ENCODE data around the gene ST6GALNAC1.

The ST6GALNAC1 gene

GRCh38 chr17:76686538-76687297 lies 43.2 kb upstream of the ST6GALNAC1 start:
- Histone ChIP-seq H3K79me2 (ENCODE audit: insufficient read depth, low read length) (no peaks in the 10 kb centered on the region), H3K27me3 (ENCODE audit: insufficient read depth, low read length) (peaks cover 22% of the 10 kb centered on the region; the same call in 1 of the 2 replicates), H3K9me2 (ENCODE audit: low read depth, low read length) (no peaks in the 10 kb centered on the region), H3K4me2 (ENCODE audit: low read length) (no peak overlapping the region), H3K4me1 (ENCODE audit: insufficient read depth, low read length, severe bottlenecking) (no peaks in the 10 kb centered on the region), H3K9me3 (ENCODE audit: low read length) (no peaks in the 10 kb centered on the region), H3F3A (ENCODE audit: insufficient read depth, low read length) (no peaks in the 10 kb centered on the region), H3K27ac (ENCODE audit: low read depth, low read length, poor library complexity, severe bottlenecking) (no peak overlapping the region), H3K36me3 (ENCODE audit: insufficient read depth, low read length) (no peaks in the 10 kb centered on the region), H3K9ac (ENCODE audit: low read length) (no peak overlapping the region), H3K4me3 (ENCODE audit: low read depth, low read length, poor library complexity, severe bottlenecking) (no peak overlapping the region), H2AFZ (ENCODE audit: low read length) (no peak overlapping the region), H4K20me1 (ENCODE audit: insufficient read depth, low read length) (no peaks in the 10 kb centered on the region)
- TF ChIP-seq EZH2 (IDR thresholded peaks at IDR 0.05; ENCODE audit: borderline replicate concordance, low read length) = no peak

GRCh38 chr17:76685846-76686245 lies 42.3 kb upstream of the ST6GALNAC1 start:
- Histone ChIP-seq H3K9me2 (ENCODE audit: low read depth, low read length) (no peaks in the 10 kb centered on the region), H2AFZ (ENCODE audit: low read length) (no peak overlapping the region), H3K4me3 (ENCODE audit: low read depth, low read length, poor library complexity, severe bottlenecking) (no peak overlapping the region), H3K9me3 (ENCODE audit: low read length) (no peaks in the 10 kb centered on the region), H3K27me3 (ENCODE audit: insufficient read depth, low read length) (peaks cover 16% of the 10 kb centered on the region; the same call in 1 of the 2 replicates), H3K4me1 (ENCODE audit: insufficient read depth, low read length, severe bottlenecking) (no peaks in the 10 kb centered on the region), H3K9ac (ENCODE audit: low read length) (no peak overlapping the region), H3K27ac (ENCODE audit: low read depth, low read length, poor library complexity, severe bottlenecking) (no peak overlapping the region), H3K4me2 (ENCODE audit: low read length) (no peak overlapping the region), H3K36me3 (ENCODE audit: insufficient read depth, low read length) (no peaks in the 10 kb centered on the region), H3F3A (ENCODE audit: insufficient read depth, low read length) (no peaks in the 10 kb centered on the region), H4K20me1 (ENCODE audit: insufficient read depth, low read length) (no peaks in the 10 kb centered on the region), H3K79me2 (ENCODE audit: insufficient read depth, low read length) (no peaks in the 10 kb centered on the region)
- TF ChIP-seq CTCF (IDR thresholded peaks at IDR 0.05; ENCODE audit: low read length) (no peak), EZH2 (IDR thresholded peaks at IDR 0.05; ENCODE audit: borderline replicate concordance, low read length) (no peak)

- no peaks in the 10 kb centered on the region for H3K9me2 ChIP-seq (ENCODE audit: low read depth, low read length)
- H4K20me1 ChIP-seq (ENCODE audit: insufficient read depth, low read length) = no peaks in the 10 kb centered on the region
- no peaks in the 10 kb centered on the region for H3K79me2 ChIP-seq (ENCODE audit: insufficient read depth, low read length)
- H3K36me3 ChIP-seq (ENCODE audit: insufficient read depth, low read length) = no peaks in the 10 kb centered on the region
- no peak overlapping the region for H2AFZ ChIP-seq (ENCODE audit: low read length)
- no peak for TF ChIP-seq CTCF (IDR thresholded peaks at IDR 0.05; ENCODE audit: low read length)
- no peak for TF ChIP-seq EZH2 (IDR thresholded peaks at IDR 0.05; ENCODE audit: borderline replicate concordance, low read length)
- H3K4me1 ChIP-seq (ENCODE audit: insufficient read depth, low read length, severe bottlenecking) = no peaks in the 10 kb centered on the region
- no peak overlapping the region for H3K4me3 ChIP-seq (ENCODE audit: low read depth, low read length, poor library complexity, severe bottlenecking)
- H3K27me3 ChIP-seq (ENCODE audit: insufficient read depth, low read length) = peaks cover 16% of the 10 kb centered on the region; the same call in 1 of the 2 replicates
- no peaks in the 10 kb centered on the region for H3K9me3 ChIP-seq (ENCODE audit: low read length)
- no peak overlapping the region for H3K4me2 ChIP-seq (ENCODE audit: low read length)
- no peaks in the 10 kb centered on the region for H3F3A ChIP-seq (ENCODE audit: insufficient read depth, low read length)
- H3K9ac ChIP-seq (ENCODE audit: low read length) = no peak overlapping the region
- no peak overlapping the region for H3K27ac ChIP-seq (ENCODE audit: low read depth, low read length, poor library complexity, severe bottlenecking)
Observed at GRCh38 chr17:76685366-76685765, 41.8 kb upstream of the ST6GALNAC1 start.

GRCh38 chr17:76684756-76685155 lies 41.2 kb upstream of the ST6GALNAC1 start:
- no peak overlapping the region for H3K4me2 ChIP-seq (ENCODE audit: low read length)
- no peak overlapping the region for H3K9ac ChIP-seq (ENCODE audit: low read length)

More at GRCh38 chr17:76684756-76685155, 41.2 kb upstream of the ST6GALNAC1 start:
- no peaks in the 10 kb centered on the region for H3K79me2 ChIP-seq (ENCODE audit: insufficient read depth, low read length)
- H3F3A ChIP-seq (ENCODE audit: insufficient read depth, low read length) = no peaks in the 10 kb centered on the region
- no peak overlapping the region for H3K27ac ChIP-seq (ENCODE audit: low read depth, low read length, poor library complexity, severe bottlenecking)
- no peaks in the 10 kb centered on the region for H3K4me1 ChIP-seq (ENCODE audit: insufficient read depth, low read length, severe bottlenecking)
- no peak overlapping the region for H3K4me3 ChIP-seq (ENCODE audit: low read depth, low read length, poor library complexity, severe bottlenecking)
- no peak overlapping the region for H2AFZ ChIP-seq (ENCODE audit: low read length)
- TF ChIP-seq EZH2 (IDR thresholded peaks at IDR 0.05; ENCODE audit: borderline replicate concordance, low read length) (no peak), CTCF (IDR thresholded peaks at IDR 0.05; ENCODE audit: low read length) (no peak)
- H4K20me1 ChIP-seq (ENCODE audit: insufficient read depth, low read length) = no peaks in the 10 kb centered on the region
- no peaks in the 10 kb centered on the region for H3K9me2 ChIP-seq (ENCODE audit: low read depth, low read length)
- H3K9me3 ChIP-seq (ENCODE audit: low read length) = no peaks in the 10 kb centered on the region
- H3K27me3 ChIP-seq (ENCODE audit: insufficient read depth, low read length) = peaks cover 16% of the 10 kb centered on the region; the same call in 1 of the 2 replicates
- H3K36me3 ChIP-seq (ENCODE audit: insufficient read depth, low read length) = no peaks in the 10 kb centered on the region

All from OCI-LY1 (cell line).